Stimulated activated CD4-positive, alpha-beta T cell treated with anti-CD3 and anti-CD28 coated beads, Interleukin-1b, Interleukin-23, amount 100 ng/mL, for 1 hour (primary cell): Measurements from ENCODE around the gene PI4KA.

Experiments
- DNase-seq, 2 donors: peaks; one replicate each; pipeline ENCODE4 v3.0.0-alpha.2; 2020; ENCODE audit warnings: low read depth in 2 of 2

The PI4KA gene

DNA sequence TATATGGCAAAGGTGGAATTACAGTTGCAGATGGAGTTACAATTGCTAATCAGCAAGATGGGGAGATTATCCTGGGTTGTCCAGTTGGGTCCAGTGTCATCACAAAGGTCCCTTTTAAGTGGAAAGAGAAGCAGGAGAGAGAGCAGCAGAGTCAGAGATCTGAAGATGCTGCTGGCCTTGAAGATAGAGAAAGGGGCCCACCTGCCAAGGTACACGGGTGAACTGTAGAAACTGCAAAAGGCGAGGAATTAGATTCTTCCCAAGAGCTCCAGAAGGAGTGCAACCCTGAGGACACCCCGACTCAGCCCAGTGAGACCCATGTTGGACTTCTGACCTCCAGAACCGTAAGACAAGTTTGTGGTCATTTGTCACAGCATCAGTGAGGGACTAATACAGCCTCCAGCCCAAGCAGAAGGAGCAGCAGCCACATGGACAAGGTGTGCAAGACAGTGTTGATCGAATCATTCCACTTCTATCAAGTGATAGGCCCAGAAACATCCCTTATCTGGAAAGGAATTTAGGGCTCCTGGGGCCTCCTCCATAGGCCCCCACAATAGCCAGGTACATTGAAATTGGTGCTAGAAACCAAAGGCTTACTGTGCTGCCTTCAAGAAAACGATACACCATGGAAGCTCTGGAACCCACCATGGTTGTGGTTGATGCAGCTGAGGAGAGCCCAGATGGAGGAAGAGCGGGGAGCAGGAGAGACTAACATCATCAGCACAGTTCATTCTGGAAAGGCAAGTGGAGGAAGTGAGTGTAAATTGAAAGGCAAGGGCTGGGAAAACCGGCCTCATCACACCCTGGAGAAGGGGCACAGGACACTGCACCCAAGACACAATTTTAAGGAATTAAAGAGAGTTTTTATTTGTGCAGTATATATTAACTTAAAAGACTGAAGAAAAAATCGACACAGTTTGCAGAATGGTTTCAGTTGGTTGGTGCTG, 23.5 kb upstream of the PI4KA start:
- DNase-seq: no peak

- no peak for DNase-seq
Measured at GRCh38 chr22:20881231-20881630, 22.6 kb upstream of the PI4KA start.

DNA sequence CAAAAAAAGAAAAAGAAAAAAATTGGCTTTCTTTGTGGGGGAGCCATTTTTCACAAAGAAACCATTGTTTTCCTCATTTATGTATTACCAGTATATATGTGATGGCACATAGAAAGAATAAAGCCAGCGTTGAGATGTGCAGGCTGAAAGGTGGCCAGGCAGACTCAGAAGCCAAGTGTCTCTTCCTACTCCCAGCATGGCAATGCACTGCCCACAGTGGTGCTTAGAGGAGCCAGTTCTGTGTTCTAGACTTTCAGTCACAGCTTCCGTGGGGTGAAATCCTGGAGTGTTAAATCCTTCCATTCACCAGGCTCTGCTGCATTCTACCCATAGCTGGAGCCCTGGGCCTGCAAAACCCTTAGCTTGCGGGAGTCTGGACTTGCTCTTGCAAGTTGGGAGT, 19.1 kb upstream of the PI4KA start:
- no peak for DNase-seq

DNA sequence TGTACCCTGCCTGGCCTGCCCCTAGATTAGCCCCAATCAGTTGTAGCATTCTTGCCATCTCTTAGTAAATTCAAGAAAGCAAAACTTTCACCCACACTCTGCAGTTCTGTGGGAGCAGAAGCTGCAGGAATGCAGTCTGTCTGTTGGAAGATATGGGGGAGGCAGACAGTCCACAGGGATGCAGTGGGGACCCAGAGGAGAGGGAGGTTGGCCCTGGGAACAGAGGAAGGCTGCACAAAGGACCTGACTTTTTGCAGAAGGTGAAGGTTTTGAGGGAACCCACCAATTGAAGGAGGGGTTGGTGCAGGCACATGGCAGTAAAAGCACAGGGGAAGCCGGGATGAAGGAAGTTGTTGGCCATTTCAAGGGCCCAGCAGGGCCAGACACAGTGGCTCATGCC, 16.7 kb upstream of the PI4KA start:
- no peak for DNase-seq

DNA sequence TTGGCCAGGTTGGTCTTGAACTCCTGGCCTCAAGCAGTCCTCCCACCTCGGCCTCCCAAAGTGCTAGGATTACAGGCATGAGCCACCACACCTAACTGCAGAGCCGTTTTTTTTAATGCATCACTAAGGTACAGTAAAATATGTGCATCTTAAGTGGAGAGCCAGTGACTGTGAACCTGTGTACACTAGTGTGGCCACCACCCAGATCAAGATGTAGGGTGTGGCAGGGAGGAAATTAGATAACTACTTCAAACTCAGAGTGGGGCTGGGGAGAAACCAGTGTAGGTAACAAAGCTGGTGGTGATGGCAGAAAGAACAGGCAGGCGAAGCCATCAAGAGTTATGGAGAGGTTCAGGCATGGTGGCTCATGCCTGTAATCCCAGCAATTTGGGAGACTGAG, 14.6 kb upstream of the PI4KA start:
- no peak for DNase-seq

DNA sequence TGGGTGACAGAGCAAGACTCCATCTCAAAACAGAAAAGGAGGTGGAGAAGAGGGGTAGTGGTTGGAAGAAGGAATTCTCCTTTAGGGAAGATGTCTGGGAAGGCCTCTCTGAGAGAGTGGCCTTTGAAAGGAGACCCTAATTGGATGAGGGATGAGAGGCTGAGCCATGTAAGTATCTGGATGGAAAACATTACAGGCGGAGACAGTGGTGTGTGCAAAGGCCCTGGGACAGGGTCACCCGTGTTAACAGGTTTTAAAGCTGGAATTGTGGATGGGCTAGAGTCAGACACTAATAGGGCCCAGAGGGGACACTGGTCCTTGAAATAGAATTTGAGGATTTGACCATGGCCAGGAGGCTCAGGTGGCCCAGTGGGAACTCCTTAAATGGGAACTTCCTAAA, 10.6 kb upstream of the PI4KA start:
- no peak for DNase-seq

DNA sequence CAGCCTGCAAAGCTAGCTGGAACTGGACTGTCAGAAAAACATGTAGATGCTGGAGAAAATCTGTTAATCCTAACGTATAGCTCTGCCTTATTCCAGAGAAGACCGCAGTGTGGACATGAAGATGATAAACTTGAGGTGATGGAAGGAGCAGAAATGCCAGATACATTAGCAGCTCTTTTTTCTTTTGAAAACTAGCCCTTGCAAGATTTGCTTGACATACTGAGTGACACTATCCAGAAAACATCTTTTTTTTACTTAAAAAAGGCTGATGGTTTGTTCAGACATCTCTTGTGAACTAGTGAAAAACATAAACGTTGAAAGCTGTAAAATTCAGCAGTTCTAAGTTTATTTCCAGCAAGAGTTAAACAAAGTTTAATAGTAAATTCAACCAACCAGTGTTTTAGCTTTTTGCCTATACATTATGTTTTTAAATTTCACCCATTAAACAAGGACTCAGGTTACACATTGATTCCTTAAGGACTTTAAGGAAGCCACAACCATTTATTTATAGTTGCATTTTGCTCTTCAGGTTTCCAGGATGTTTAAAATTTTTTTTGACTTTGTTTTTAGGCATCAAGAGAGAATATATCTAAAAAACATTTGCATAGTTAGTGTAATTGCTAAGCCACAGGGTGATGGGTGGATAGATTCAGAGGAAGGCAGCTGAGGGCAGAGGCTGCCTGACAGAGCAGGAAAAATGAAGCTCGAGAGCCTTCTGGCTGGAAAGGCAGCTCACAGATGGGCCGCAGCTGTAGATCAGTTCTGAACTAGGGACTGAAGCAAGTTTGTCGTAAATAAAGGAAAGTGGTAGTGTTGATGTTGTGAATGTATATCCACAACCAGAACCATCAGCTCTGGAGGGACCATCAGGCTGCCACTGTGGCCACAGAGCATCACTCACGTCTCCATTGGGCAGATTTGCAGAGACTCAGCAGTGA, 9.7 kb upstream of the PI4KA start:
- DNase-seq: no peak

- DNase-seq: no peak
Measured at GRCh38 chr22:20867179-20868024, 8.8 kb upstream of the PI4KA start.

DNA sequence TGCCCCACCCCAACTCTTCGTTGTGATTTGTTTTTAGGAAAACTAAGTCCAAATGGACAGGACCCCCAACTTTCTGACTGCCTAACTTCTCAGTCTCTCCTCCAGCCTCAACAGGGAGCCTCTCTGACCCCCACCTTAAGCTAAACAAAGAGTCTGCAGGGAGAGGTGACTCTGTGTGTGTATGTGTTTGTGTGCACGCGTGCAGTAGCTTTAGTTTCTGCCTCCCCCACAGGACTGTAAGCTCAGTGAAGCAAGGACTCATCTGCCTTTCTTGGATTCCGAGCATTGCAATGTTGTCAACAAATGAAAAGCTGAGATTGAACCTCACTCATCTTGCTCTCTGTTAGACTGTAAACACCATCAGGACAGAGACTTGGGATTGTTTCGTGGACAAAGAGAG, 8.1 kb upstream of the PI4KA start:
- no peak for DNase-seq

- no peak for DNase-seq
Measured at GRCh38 chr22:20865875-20866445, 7.3 kb upstream of the PI4KA start.

DNA sequence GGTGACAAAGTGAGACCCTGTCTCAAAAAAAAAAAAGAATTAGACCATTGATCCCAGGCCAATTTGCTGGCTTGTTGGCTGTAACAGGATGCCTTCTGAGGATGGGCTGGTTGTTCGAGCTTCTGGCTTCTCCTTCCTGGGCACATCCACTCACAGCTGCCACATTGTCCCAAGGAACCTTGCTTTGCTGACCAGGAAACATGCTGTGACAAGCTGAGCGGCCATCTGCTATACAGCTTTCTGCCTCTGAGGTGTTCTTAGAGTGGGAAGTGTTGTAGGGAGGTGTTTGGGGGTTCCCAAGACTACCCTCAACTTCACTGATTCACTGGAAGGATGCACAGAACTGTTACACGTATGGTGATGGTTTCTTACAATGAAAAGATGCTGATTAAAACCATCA, 6.7 kb upstream of the PI4KA start:
- no peak for DNase-seq

DNA sequence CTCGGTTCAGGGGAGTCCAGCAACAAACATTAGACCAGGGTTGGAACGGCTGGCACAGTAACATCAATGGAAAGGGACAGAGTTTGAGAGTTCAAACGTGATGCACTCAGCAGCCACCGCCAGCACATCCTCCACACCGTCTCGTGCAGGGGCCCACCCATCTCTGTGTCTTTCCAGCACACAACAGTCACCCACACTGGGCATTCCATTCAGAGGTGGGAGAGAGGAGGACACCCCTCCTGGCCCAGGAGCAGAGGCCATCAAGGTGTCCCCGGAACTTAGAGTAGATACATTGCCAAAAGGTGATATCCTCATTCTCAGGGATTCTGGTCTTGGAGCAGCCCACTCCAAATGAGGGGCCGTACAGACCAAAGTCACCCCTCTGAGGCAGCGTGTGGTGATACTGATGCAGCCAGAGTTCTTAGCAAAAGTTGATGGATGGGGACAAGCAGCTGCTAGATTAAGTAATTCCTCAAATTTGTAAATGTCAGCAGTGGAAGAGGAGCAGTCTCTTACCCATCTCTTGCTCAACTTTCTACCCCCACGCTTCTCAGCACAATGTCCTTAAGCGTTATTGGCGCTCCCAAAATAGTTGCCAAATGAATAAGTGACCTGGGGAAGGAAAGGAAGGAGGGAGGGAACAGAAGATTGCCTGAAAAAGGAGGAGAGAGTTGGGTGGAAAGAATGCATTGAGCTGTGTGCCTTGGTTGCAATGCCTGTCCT, 5.7 kb upstream of the PI4KA start:
- no peak for DNase-seq

GRCh38 chr22:20863366-20863765, 4.8 kb upstream of the PI4KA start:
- DNase-seq: no peak

DNA sequence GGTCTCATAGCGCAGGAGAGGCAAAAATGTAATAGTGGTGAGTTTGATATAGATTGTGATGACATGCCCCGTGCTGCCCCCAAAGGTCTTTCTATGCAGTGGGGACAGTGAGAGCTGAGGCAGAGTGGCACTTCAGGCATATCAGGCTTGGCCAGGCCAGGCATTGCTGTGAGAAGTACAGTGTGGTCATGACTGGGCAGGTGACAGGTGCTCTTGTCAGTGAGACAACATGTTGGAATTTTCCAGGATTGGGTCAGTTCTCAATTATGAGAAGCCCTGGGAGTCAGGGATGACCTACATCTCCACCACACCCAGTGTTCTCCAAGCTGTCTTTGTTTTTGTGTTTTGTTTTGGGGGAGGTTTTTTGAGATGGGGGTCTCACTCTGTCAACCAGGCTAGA, 3.9 kb upstream of the PI4KA start:
- no peak for DNase-seq

DNA sequence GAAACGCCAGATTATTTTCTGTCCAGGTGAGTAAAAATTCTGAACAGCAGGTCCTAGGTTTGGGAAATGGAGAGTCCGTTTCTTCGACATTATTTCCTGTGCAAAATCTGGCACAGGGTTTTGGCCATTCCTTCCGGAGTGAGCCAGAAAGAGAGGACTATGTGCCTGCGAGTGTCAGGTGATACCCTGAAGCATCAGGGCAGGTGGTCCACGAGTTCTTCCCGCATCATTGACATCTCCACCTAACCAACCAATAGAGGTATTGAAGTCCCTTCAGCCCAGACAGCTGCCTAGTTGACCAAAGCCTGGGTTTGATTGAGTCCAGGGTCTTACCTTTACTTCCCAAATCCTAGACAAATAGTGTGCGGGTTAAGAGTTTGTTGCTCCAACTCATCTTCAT, 1.0 kb upstream of the PI4KA start:
- DNase-seq: no peak

- DNase-seq: peak; percentile 60 to 67
Measured at GRCh38 chr22:20857838-20858614, 585 bp downstream of the PI4KA start.

- no peak for DNase-seq
Measured at GRCh38 chr22:20857247-20857643, 1.4 kb downstream of the PI4KA start.

DNA sequence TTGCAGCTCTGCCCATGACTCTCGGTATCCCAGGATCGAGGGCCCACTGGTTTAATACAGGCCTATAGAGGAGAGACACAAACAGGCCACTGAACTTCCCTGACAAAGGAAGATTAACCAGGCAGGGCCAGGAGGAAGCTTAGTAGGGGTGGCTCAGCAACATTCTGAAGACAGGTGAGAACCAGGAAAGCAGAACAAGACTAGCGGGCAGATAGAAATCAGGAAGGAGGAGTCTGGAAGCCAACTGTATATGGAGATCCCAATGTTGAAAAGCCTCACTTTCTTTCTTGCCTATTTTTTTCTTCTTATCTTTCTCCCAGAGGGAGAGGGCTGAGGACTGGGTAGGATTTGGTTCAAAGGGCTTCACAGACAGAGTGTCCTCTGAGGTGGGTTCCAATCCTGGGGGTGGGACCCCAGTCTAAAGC, 5.4 kb downstream of the PI4KA start:
- DNase-seq: no peak

DNA sequence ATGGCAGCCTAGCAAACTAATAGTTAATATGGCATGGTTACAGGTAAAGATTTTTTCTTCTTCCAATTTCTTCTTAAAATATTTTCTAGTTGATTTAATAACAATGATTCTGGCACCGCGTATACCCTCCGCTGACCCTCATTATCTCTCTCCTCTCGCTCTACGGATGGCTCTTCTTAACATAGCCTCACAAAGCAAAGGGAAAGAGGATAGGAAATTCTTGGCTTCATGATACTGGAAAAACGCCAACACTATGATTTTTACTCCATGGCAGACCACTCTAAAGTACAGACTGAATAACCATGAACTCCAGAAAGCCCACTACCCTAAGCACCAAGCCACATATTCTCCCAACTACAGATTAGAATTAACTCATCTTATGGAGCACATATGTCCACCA, 6.1 kb downstream of the PI4KA start:
- no peak for DNase-seq

- no peak for DNase-seq
Measured at GRCh38 chr22:20852076-20852475, 6.5 kb downstream of the PI4KA start.
